ELR (cell line): ENCODE results near the gene FHL5.
A peak's percentile ranks its signal among the peaks of the same experiment; 100 is the strongest.
"Not testable (repeated sequence)": the region's sequence is repeated elsewhere in the genome, so short reads cannot be mapped to it uniquely, and the experiment has no call there.

Experiments used
- DNase-seq: peaks from one replicate; pipeline ENCODE4 v3.0.0-alpha.2; 2015; ENCODE audit warnings: low read depth

The FHL5 gene

DNA sequence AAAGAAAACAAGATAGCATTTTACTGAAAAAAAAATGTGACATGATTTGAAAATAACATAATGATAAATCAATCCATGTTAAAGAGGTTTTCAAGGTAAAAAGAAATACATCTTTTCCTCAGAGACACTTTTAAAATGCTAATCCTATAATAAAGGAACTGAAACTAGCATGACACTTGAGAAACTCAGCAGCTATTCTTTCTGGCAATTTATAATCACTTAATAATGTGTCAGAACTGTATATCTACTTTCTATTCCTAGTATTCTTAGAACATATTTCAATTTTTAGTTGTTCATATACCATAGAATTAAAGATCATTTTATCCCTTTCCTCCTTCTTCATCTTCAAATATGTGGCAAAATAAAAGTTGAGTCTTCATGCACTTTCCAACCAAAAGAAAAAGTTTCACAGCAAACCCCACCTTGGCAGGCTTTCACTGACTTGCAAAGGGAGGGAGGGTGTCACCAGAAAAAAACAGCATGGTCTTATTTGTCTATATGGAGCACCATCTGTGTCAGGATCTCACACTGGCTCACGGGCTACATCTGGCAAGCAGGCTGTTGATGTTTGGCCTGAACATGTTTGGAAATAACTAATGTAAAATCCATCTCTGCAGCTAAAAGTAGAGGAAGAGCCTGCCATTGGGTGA is 48.5 kb downstream of the FHL5 start:
- no peak for DNase-seq

DNA sequence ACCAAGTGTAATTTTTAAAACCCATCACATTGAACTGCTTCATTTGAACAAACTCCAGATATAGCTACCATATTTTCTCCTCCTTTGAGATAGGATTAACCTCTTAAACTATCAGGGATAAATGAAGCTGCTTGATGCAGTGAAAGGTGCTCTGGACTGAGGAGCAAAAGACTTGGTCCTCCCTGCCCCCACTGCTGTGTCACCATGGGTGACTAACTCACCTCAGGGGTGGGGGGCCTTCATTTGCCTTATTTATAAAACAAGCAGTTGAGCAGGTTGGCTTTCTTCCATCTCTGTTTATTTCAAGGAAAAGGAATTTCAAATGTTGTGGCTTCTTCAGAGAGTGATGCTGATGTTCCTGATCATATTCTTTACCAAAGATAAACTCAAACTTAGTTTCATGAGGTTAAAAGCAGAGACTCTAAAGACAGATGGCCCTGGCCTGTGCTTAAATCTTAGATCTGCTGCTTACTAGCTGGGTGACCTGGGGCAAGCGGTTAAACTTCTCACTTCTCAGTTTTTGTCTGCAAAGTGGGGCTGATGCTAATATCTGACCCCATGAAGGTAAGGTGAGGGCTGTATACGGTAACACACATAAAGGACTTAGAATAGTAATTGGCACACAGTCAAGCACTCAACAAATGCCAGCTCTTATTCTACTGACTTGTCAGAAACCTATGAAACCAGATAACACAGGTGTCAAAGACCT is 50.5 kb downstream of the FHL5 start:
- no peak for DNase-seq

DNA sequence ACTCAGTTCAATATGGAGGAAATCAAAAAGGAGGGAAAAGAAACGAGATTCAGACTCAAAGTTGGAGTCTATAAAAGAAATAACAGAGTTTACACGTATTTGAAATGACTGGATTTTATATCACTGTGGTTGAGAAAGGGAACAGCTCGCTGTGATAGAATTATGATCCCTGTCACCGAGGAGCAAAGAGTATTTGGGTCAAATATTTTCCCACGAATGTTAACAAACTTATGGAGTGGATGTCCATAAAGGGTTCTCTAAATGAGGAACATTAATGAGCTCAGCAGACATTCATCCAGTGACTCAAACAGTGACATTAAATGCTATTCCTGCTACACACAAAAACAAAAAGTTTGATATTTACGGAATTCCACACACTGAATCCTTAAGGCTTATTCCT is 57.9 kb downstream of the FHL5 start:
- DNase-seq: no peak

- DNase-seq: no peak
These were observed 59.1 kb downstream of the FHL5 start for GRCh38 chr6:96621983-96622382.

- DNase-seq: no peak
These were observed 62.0 kb downstream of the FHL5 start for GRCh38 chr6:96624957-96625356.

DNA sequence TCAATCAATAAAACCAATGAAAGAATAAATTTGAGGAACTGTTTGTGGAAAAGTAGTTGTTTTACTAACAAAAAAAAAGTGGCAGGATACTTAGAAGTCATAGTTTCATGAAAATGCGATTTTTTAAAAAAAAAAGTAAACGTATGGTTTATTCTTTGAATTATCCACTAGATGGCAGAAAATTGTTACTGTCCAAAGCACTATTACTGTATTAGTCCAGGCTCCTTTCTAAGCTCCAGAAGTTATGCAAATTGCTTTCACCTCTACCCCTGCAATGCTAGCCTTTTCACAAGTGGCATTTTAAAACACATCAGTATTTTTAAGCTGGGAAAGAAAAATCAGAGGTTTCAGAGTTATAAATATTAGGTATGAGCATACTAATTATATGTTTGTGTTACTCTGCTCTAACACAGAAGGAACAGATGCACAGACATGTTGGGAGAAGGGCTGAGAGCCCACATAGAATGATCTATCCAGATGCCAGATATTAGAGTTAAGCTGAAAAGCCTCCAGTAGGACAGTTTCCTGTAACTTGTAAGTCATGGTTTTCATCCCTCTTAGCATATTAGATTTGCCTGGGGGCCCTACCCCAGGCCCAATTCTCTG is 63.9 kb downstream of the FHL5 start:
- DNase-seq: peak; percentile 46

- DNase-seq: no peak
These were observed 68.3 kb downstream of the FHL5 start for GRCh38 chr6:96631248-96631647.

DNA sequence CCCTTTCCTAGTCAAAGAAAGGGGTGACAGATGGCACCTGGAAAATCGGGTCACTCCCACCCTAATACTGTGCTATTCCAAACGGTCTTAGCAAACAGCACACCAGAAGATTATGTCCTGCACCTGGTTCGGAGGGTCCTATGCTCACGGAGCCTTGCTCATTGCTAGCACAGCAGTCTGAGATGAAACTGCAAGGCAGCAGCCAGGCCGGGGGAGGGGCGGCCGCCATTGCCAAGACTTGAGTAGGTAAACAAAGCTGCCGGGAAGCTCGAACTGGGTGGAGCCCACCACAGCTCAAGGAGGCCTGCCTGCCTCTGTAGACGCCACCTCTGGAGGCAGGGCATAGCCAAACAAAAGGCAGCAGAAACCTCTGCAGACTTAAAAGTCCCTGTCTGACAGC is 75.1 kb downstream of the FHL5 start:
- DNase-seq: not testable (repeated sequence)

GRCh38 chr6:96645106-96645505 is 82.2 kb downstream of the FHL5 start:
- DNase-seq: no peak

DNA sequence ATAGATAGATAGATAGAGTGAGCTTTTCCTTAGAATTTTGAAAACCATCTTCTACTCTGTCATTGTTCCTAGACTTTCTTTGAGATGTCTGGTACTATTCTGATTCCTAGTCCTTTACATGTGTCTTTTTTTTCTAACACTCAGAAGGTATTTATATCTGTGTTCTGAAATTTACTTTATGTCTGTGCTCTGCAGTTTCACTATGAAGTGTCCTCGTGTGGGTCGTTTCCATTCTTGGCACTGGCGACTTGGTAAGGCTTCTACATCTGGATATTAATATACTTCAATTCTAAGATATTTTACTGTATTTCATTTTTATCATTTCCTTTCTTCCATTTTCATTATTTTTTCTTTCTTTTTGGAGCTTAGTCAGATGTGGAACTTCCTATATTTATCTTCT is 87.0 kb downstream of the FHL5 start:
- no peak for DNase-seq

DNA sequence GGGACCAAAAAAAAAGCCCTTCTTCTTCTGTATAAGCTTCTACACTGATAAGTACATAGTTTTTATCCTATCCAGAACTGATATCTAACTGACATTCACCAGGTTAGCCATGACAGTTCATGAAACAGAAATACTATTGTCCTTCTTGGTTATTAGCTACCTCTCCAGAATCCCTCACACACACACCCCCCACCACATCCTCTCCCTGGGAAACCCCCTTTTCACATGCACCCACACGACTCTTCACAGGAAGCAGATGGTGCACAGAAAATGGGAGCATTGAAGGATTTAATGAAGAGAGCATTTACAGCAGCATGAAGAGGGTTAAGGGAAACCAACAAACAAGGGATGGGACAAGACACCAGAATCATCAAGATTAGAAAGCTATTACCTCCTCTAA is 88.9 kb downstream of the FHL5 start:
- DNase-seq: no peak

GRCh38 chr6:96652552-96652951 is 89.6 kb downstream of the FHL5 start:
- no peak for DNase-seq

DNA sequence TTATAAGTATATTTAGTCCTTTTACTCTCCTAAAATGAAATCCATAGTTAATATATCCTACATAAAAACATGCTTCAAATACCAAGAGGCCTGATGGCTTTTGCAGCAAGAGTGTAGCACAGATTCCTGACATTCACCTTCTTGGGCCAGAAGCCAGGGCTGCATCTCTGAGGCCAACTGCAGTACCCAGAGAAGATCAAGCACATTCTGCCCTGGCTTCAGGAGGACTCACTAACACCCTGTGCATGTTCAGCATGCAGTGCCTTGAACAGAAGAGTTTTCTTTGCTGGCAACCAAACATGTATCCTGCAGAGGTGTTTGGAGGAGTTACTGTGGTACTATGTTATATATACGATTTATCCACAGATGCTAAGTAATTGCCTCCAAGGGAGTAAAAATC is 90.3 kb downstream of the FHL5 start:
- no peak for DNase-seq

DNA sequence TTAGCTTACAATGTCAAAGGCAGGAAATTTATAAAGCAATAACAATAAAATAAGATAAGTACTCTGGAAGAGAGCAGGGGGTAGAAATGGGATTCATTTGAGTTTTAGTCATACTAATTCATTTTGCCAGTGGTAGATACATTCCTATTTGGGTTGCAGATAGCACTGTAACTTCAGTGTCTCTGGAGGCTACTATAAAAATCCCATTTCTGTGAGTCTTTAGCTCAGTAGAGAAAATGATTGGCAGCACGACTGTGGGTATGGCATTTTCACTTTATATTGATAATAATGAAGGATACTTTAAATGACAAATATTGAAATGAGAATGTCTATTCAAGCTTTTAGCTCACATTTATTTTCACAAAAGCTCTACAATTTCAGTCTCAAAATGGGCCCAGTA is 93.6 kb downstream of the FHL5 start:
- no peak for DNase-seq

DNA sequence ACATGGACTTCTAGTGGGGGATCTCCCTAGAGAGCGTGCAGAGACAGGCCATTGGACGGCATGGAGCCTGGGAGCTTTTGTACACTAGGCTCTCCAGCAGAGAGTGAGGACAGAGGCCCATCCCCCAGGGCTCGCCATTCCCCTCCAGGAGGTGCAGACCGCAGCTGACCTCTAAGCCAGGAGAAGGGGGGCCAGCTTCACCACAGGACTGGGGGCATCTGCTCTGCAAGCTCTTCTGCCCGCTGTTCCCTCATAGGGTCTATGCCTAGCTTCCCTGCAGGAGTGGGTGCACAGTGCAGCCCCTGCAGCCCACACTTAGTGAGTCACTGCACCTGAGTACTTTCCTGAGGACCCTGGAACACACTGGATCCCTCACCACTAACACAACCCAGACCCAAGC is 94.4 kb downstream of the FHL5 start:
- DNase-seq: no peak

- DNase-seq: no peak
These were observed 96.3 kb downstream of the FHL5 start for GRCh38 chr6:96659084-96659845.
